ENCODE results near the gene MAN2B2.

- TF ChIP-seq CTCF (IDR thresholded peaks at IDR 0.05) (no peak), POLR2AphosphoS5 (IDR thresholded peaks at IDR 0.05) (no peak), POLR2A (IDR thresholded peaks at IDR 0.05) (no peak), EP300 (IDR thresholded peaks at IDR 0.05) (no peak)
These were observed 18.0 kb downstream of the MAN2B2 start for GRCh38 chr4:6592804-6593563.

Data from sigmoid colon (tissue), 4 donors.